ENCODE results near the gene ZFP62. TPM values are rescaled to one million over a fixed set of nuclear protein-coding genes. Genes with fewer than 3 reads are reported as not detected.
A peak's percentile ranks its signal among the peaks of the same experiment; 100 is the strongest.

The ZFP62 gene
- total and polyA plus RNA-seq, 2 of the 8 experiments (the other 6 are each of a cell fraction or from before 2014, with no cell fraction given) = 9.3 to 38.5 TPM

DNA sequence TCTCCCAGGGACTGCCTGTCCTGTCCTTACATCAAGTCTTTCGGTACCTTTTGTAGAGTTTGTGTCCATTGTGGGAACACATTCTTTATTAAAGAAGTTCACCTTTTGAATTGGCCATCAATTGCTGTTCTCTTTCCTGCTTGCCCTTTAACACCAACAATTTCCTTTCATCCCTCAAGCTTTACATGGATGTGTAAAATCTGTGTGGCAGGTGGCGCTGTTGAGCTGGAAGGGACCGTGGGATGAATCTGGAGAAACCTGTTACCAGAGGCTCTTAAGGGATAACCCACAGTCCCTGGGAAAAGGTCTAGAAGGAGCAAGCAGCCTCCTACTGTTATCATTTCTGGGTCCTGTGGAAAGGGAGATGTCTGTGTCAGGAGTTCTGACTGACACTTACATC lies 7.9 kb upstream of the ZFP62 start:
- no peak overlapping the region for H2BK5ac ChIP-seq (ENCODE audit: low read depth, low read length)
- H3K56ac ChIP-seq (replicated peaks; ENCODE audit: insufficient read length, low read depth, low read length) = no peak overlapping the region
- H4K91ac ChIP-seq (replicated peaks; ENCODE audit: insufficient read length, low read length) = no peak overlapping the region
- H4K8ac ChIP-seq (ENCODE audit: extremely low read depth, insufficient read depth, low read length) = no peak overlapping the region
- no peak overlapping the region for H3K23ac ChIP-seq (ENCODE audit: insufficient read length)
- POLR2A ChIA-PET (ENCODE audit: partially characterized antibody) = no interaction called here
- H3K9me3 ChIP-seq (ENCODE audit: insufficient read depth in 2 of 2, low read depth in 1 of 2, low read length in 1 of 2) = no peaks in the 10 kb centered on the region
- H4K5ac ChIP-seq (ENCODE audit: insufficient read length, low read depth, low read length) = no peak overlapping the region
- H3K4me1 ChIP-seq (replicated peaks in 1 of 4; ENCODE audit: control insufficient read depth in 3 of 4, insufficient read depth in 4 of 4, low read length in 3 of 4) = no peaks in the 10 kb centered on the region; a peak in 1 of 7 replicates
- H3K79me2 ChIP-seq (ENCODE audit: control insufficient read depth in 1 of 2, insufficient read depth in 2 of 2, low read length in 2 of 2) = no peaks in the 10 kb centered on the region
- no peak overlapping the region for H2BK15ac ChIP-seq (ENCODE audit: low read length)
- H3K27ac ChIP-seq (ENCODE audit: low read depth, low read length) = no peak overlapping the region
- H3K4me2 ChIP-seq (ENCODE audit: insufficient read depth in 1 of 2, low read depth in 2 of 2, low read length in 2 of 2) = no peak overlapping the region
- no peak overlapping the region for H2BK12ac ChIP-seq (ENCODE audit: low read depth, low read length)
- H4K20me1 ChIP-seq (replicated peaks in 1 of 2; ENCODE audit: control insufficient read depth in 1 of 2, insufficient read depth in 2 of 2, low read length in 2 of 2) = no peaks in the 10 kb centered on the region
- TF ChIP-seq CTCF (IDR thresholded peaks at IDR 0.05; ENCODE audit: control extremely low read depth in 1 of 3, insufficient read depth in 1 of 3, low read depth in 1 of 3, low read length in 3 of 3) = peak; percentile 59 to 89 (median 86)
- no peak for TF ChIP-seq RXRA (IDR thresholded peaks at IDR 0.05; ENCODE audit: insufficient read depth, low read depth, low read length)
- peak; percentile 93 for TF ChIP-seq RAD21 (IDR thresholded peaks at IDR 0.05 in 1 of 2, conservative IDR thresholded peaks at IDR 0.05 in 1 of 2; ENCODE audit: low read depth in 2 of 2, low read length in 2 of 2)
- no peak for TF ChIP-seq BRCA1 (IDR thresholded peaks at IDR 0.05; ENCODE audit: low read depth, low read length)
- H3K14ac ChIP-seq (ENCODE audit: insufficient read length) = no peak overlapping the region
- 2% methylated on average over 3 of the region's 3 CpGs; no CpG with 5 or more reads in 1 of the 2 experiments for WGBS, 2 experiments (ENCODE audit: extremely low coverage in 1 of 2, insufficient coverage in 1 of 2, insufficient read length in 1 of 2, insufficient replicate concordance in 2 of 2, low coverage in 1 of 2, low lambda C conversion rate in 2 of 2, missing lambda C conversion rate in 1 of 2)
- no peak overlapping the region for H2BK20ac ChIP-seq (ENCODE audit: low read length)
- no peak overlapping the region for H3K18ac ChIP-seq (ENCODE audit: extremely low read depth, low read length)
- no peak overlapping the region for H3K4me3 ChIP-seq (ENCODE audit: extremely low read depth in 1 of 4, insufficient read depth in 2 of 4, low read depth in 3 of 4, low read length in 4 of 4)
- FAIRE-seq (peak; percentile 13), DNase-seq (ENCODE audit: low read depth in 1 of 2, low spot score in 2 of 2) (peak in 1 of 2 experiments; percentile 93)
- no peak overlapping the region for H3K9ac ChIP-seq (replicated peaks in 1 of 4; ENCODE audit: extremely low read depth in 1 of 4, low read depth in 3 of 4, low read length in 3 of 4)
- no peaks in the 10 kb centered on the region for H3K23me2 ChIP-seq (ENCODE audit: low read depth, low read length)
- H3K79me1 ChIP-seq (ENCODE audit: low read depth, low read length) = no peaks in the 10 kb centered on the region
- no peak overlapping the region for H2BK120ac ChIP-seq (replicated peaks; ENCODE audit: low read depth, low read length)
- no peaks in the 10 kb centered on the region for H3K27me3 ChIP-seq (replicated peaks in 1 of 4; ENCODE audit: control insufficient read depth in 3 of 4, extremely low read depth in 1 of 4, insufficient read depth in 3 of 4, low read length in 3 of 4)
- no peak overlapping the region for H2AK5ac ChIP-seq (ENCODE audit: low read depth, low read length)
- H3K36me3 ChIP-seq (ENCODE audit: control insufficient read depth in 2 of 4, insufficient read depth in 4 of 4, low read length in 3 of 4) = no peaks in the 10 kb centered on the region
- no peak overlapping the region for H3K4ac ChIP-seq (replicated peaks; ENCODE audit: insufficient read length, low read depth, low read length)
- H2AFZ ChIP-seq (ENCODE audit: low read length) = no peak overlapping the region
- CTCF ChIA-PET (ENCODE audit: partially characterized antibody) = interaction anchor here (0.5 to 3.6 kb wide), 29 partner anchors 8 to 320 kb away, joined by 3 to 14 read pairs (median 3); partner anchors contain the start of genes BTNL9 and ZFP62

Data from H1 (cell line).